Vagina (tissue), 2 donors: ENCODE results near the gene MUTYH. TPM values are rescaled to one million over a fixed set of nuclear protein-coding genes. Genes with fewer than 3 reads are reported as not detected.

ENCODE experiments used
- DNase-seq, 2 donors: peaks; one replicate each; pipeline ENCODE4 v3.0.0-alpha.2; 2017; ENCODE audit errors: extremely low spot score in 2 of 2
- H3K27ac ChIP-seq: fragments of 200-600 bp; sonication (generic); one replicate; pipeline ENCODE4 v1.5.1; 2019
- H3K27me3 ChIP-seq: fragments of 200-600 bp; sonication (generic); one replicate; pipeline ENCODE4 v1.5.1; 2019
- H3K36me3 ChIP-seq, 2 donors: fragments of 200-600 bp; sonication (generic); one replicate each; pipeline ENCODE4 v1.5.1; 2017 to 2019
- H3K4me1 ChIP-seq: fragments of 200-600 bp; sonication (generic); one replicate; pipeline ENCODE4 v1.5.1; 2019
- H3K4me3 ChIP-seq, 2 donors: fragments of 200-600 bp; sonication (generic); 1 replicate in 1 of 2; 2 replicates in 1 of 2; pipeline ENCODE4 v1.5.1; 2016 to 2019
- H3K9me3 ChIP-seq: fragments of 200-600 bp; sonication (generic); one replicate; pipeline ENCODE4 v1.5.1; 2019
- CTCF ChIP-seq, 3 experiments: fragments of 450-650 bp in 2 of 3; fragments of 200-600 bp in 1 of 3; sonication (generic) in 1 of 3; IDR thresholded peaks; one replicate each; pipeline ENCODE4 v1.5.1; 2017 to 2019; ENCODE audit warnings: antibody characterized with exemption in 3 of 3, mild to moderate bottlenecking in 2 of 3, moderate library complexity in 2 of 3
- POLR2A ChIP-seq, 2 donors: fragments of 450-650 bp; IDR thresholded peaks; one replicate each; pipeline ENCODE4 v1.6.1; 2017; ENCODE audit warnings: antibody characterized with exemption in 2 of 2, mild to moderate bottlenecking in 2 of 2, moderate library complexity in 2 of 2
- POLR2AphosphoS5 ChIP-seq, 2 donors: sonication (generic); formaldehyde crosslinking; IDR thresholded peaks; one replicate each; pipeline ENCODE4 v1.9.0; 2017; ENCODE audit warnings: antibody characterized with exemption in 2 of 2, mild to moderate bottlenecking in 2 of 2, low read depth in 1 of 2; ENCODE audit not compliant: insufficient read depth in 1 of 2
- intact Hi-C: fragments of 100-400 bp; cut with DNase I; formaldehyde crosslinking; loops from one replicate; pipeline ENCODE4 v1.15.1; 2023
- total RNA-seq: library from RNA; depleted of rRNA; stranded (reverse); fragments of >200 nt; gene quantifications from one replicate; pipeline ENCODE4 v1.2.3, GENCODE V29; 2016

The MUTYH gene
- total RNA-seq, 1 donor from 2014 or later = 27.0 TPM

- no peak overlapping the region for H3K4me3 ChIP-seq
- H3K27me3 ChIP-seq = no peaks in the 10 kb centered on the region
- TF ChIP-seq POLR2A (IDR thresholded peaks at IDR 0.05) = no peak
- TF ChIP-seq POLR2AphosphoS5 (IDR thresholded peaks at IDR 0.05; ENCODE audit: insufficient read depth in 1 of 2, low read depth in 1 of 2) = no peak
- TF ChIP-seq CTCF (IDR thresholded peaks at IDR 0.05) = no peak
- intact Hi-C loops = no loop called here
- no peaks in the 10 kb centered on the region for H3K9me3 ChIP-seq
- peaks cover 18% of the 10 kb centered on the region for H3K4me1 ChIP-seq
- no peaks in the 10 kb centered on the region for H3K36me3 ChIP-seq
- H3K27ac ChIP-seq = no peak overlapping the region
- DNase-seq = no peak
Observed at GRCh38 chr1:45322486-45323040, 17.7 kb downstream of the MUTYH start.

GRCh38 chr1:45321444-45321843, 18.8 kb downstream of the MUTYH start:
- H3K4me3 ChIP-seq = no peak overlapping the region
- DNase-seq = no peak
- TF ChIP-seq CTCF (IDR thresholded peaks at IDR 0.05) (no peak), POLR2AphosphoS5 (IDR thresholded peaks at IDR 0.05; ENCODE audit: insufficient read depth in 1 of 2, low read depth in 1 of 2) (no peak), POLR2A (IDR thresholded peaks at IDR 0.05) (no peak)
- no peaks in the 10 kb centered on the region for H3K9me3 ChIP-seq
- intact Hi-C loops = no loop called here
- no peaks in the 10 kb centered on the region for H3K36me3 ChIP-seq
- H3K27me3 ChIP-seq = no peaks in the 10 kb centered on the region
- H3K4me1 ChIP-seq = peaks cover 7% of the 10 kb centered on the region
- H3K27ac ChIP-seq = no peak overlapping the region

GRCh38 chr1:45319761-45320160, 20.5 kb downstream of the MUTYH start:
- Histone ChIP-seq H3K4me3 (no peak overlapping the region), H3K27me3 (no peaks in the 10 kb centered on the region), H3K4me1 (no peaks in the 10 kb centered on the region), H3K27ac (no peak overlapping the region), H3K9me3 (no peaks in the 10 kb centered on the region), H3K36me3 (no peaks in the 10 kb centered on the region)
- TF ChIP-seq CTCF (IDR thresholded peaks at IDR 0.05) (no peak), POLR2A (IDR thresholded peaks at IDR 0.05) (no peak), POLR2AphosphoS5 (IDR thresholded peaks at IDR 0.05; ENCODE audit: insufficient read depth in 1 of 2, low read depth in 1 of 2) (no peak)
- DNase-seq = no peak
- intact Hi-C loops = no loop called here

DNA sequence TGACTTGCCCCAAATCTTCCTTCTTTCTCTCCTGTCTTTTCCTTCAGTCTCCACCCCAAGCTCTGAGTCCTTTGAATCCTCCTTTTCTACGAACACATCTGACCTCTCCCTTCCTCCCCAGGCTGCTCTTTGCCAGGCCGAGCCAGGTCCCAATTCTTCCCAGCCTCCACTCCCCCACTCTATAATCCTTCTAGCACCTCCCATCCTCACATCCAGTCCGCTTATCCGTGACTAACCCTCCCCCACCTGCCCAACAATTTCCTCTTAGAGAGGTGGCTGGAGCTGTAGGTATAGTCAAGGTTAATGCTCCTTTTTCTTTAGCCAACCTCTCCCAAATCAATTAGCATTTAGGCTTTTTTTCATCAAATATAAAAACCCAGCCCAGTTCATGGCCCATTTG, 23.1 kb downstream of the MUTYH start:
- Histone ChIP-seq H3K36me3 (no peaks in the 10 kb centered on the region), H3K4me1 (no peaks in the 10 kb centered on the region), H3K9me3 (no peaks in the 10 kb centered on the region), H3K27ac (no peak overlapping the region), H3K27me3 (no peaks in the 10 kb centered on the region), H3K4me3 (no peak overlapping the region)
- TF ChIP-seq POLR2AphosphoS5 (IDR thresholded peaks at IDR 0.05; ENCODE audit: insufficient read depth in 1 of 2, low read depth in 1 of 2) (no peak), CTCF (IDR thresholded peaks at IDR 0.05) (no peak), POLR2A (IDR thresholded peaks at IDR 0.05) (no peak)
- no peak for DNase-seq
- intact Hi-C loops = no loop called here

DNA sequence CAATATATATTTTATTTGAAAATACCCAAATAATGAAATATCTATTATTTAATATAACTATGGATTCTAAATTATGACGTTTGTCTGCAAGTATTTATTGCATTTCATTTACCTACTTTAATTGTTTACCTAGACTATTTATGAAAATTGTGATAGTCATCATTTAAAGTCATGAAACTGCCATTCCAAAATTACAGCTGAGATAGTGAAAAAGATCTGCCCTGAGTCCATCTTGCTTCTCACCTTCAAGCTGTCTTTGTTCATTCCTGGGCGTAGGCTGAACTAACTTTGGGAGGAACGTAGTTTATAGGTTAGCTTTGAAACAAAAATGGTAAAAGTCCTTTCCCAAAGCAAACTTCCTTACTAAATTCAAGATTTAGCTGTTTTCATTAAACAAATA, 26.0 kb downstream of the MUTYH start:
- TF ChIP-seq CTCF (IDR thresholded peaks at IDR 0.05) (no peak), POLR2A (IDR thresholded peaks at IDR 0.05) (no peak), POLR2AphosphoS5 (IDR thresholded peaks at IDR 0.05; ENCODE audit: insufficient read depth in 1 of 2, low read depth in 1 of 2) (no peak)
- H3K4me1 ChIP-seq = no peaks in the 10 kb centered on the region
- no peaks in the 10 kb centered on the region for H3K27me3 ChIP-seq
- intact Hi-C loops = no loop called here
- H3K4me3 ChIP-seq = no peak overlapping the region
- no peak overlapping the region for H3K27ac ChIP-seq
- no peaks in the 10 kb centered on the region for H3K36me3 ChIP-seq
- no peak for DNase-seq
- H3K9me3 ChIP-seq = no peaks in the 10 kb centered on the region
